ENCODE data around the gene CHCHD6.

The CHCHD6 gene

DNA sequence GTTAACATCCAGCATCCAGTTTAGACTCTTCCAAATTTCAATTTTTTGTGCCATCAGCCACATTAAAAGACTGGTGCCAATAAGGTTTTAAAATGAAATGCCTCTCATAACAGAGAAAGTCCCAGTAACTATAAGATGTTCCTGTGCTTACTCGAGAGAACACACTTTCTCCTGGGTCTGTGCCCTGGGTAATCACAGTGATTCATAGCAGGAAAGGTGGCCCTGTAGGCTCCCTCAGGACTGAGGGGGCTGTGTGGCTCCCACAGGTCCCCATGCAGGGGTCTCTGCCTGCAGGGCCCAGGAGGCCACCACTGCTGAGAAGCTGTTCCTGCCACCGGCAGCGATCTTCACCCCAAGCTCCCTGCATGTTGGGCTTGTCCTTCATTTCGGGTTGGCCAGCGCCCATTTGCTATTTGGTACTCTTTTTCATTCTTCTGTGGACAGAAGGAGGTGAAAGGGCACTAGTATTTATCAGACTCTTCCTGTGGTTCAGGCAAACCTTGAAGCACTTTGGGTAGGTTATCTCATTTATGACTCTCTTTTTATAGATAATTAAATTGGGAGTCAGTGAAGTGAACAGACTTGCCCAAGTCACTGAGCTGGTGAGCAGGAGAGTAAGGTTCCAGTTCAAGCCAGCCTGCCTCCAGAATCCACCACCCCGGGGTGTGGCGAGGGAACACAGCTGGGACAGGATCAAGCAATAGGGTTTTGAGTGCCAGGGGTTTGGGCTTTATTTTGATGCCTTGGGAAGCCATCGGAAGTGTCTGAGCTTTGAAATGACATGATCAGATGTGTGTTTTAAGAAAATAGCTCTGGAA, 234.7 kb downstream of the CHCHD6 start:
- Histone ChIP-seq H3K4me2 (ENCODE audit: low read length) (no peak overlapping the region), H2AFZ (ENCODE audit: low read depth, low read length) (no peak overlapping the region), H3K27ac (ENCODE audit: low read length) (no peak overlapping the region), H3K4me3 (ENCODE audit: low read length) (no peak overlapping the region), H3K27me3 (ENCODE audit: low read depth, low read length) (no peaks in the 10 kb centered on the region), H3K79me2 (ENCODE audit: low read length) (no peaks in the 10 kb centered on the region), H3K9ac (ENCODE audit: low read length) (no peak overlapping the region), H3K36me3 (replicated peaks; ENCODE audit: low read depth, low read length) (no peaks in the 10 kb centered on the region), H3K4me1 (ENCODE audit: low read length) (peaks cover 8% of the 10 kb centered on the region), H4K20me1 (ENCODE audit: insufficient read depth, low read length) (no peaks in the 10 kb centered on the region), H3K9me3 (ENCODE audit: insufficient read depth, low read length) (no peaks in the 10 kb centered on the region)
- TF ChIP-seq, protein P1, sequence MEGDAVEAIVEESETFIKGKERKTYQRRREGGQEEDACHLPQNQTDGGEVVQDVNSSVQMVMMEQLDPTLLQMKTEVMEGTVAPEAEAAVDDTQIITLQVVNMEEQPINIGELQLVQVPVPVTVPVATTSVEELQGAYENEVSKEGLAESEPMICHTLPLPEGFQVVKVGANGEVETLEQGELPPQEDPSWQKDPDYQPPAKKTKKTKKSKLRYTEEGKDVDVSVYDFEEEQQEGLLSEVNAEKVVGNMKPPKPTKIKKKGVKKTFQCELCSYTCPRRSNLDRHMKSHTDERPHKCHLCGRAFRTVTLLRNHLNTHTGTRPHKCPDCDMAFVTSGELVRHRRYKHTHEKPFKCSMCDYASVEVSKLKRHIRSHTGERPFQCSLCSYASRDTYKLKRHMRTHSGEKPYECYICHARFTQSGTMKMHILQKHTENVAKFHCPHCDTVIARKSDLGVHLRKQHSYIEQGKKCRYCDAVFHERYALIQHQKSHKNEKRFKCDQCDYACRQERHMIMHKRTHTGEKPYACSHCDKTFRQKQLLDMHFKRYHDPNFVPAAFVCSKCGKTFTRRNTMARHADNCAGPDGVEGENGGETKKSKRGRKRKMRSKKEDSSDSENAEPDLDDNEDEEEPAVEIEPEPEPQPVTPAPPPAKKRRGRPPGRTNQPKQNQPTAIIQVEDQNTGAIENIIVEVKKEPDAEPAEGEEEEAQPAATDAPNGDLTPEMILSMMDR (IDR thresholded peaks at IDR 0.05; ENCODE audit: low read depth, low read length): no peak
- TF ChIP-seq EZH2phosphoT487 (IDR thresholded peaks at IDR 0.05; ENCODE audit: low read depth): no peak

- no peak overlapping the region for H2AFZ ChIP-seq (ENCODE audit: low read depth, low read length)
- H3K9me3 ChIP-seq (ENCODE audit: insufficient read depth, low read length): no peaks in the 10 kb centered on the region
- no peak overlapping the region for H3K4me3 ChIP-seq (ENCODE audit: low read length)
- peaks cover 14% of the 10 kb centered on the region for H3K4me1 ChIP-seq (ENCODE audit: low read length)
- H3K4me2 ChIP-seq (ENCODE audit: low read length): no peak overlapping the region
- H3K27me3 ChIP-seq (ENCODE audit: low read depth, low read length): no peaks in the 10 kb centered on the region
- no peaks in the 10 kb centered on the region for H3K79me2 ChIP-seq (ENCODE audit: low read length)
- no peak overlapping the region for H3K9ac ChIP-seq (ENCODE audit: low read length)
- no peak overlapping the region for H3K27ac ChIP-seq (ENCODE audit: low read length)
- no peaks in the 10 kb centered on the region for H4K20me1 ChIP-seq (ENCODE audit: insufficient read depth, low read length)
- no peaks in the 10 kb centered on the region for H3K36me3 ChIP-seq (replicated peaks; ENCODE audit: low read depth, low read length)
- TF ChIP-seq EZH2phosphoT487 (IDR thresholded peaks at IDR 0.05; ENCODE audit: low read depth): no peak
- TF ChIP-seq, protein P1 (IDR thresholded peaks at IDR 0.05; ENCODE audit: low read depth, low read length): peak; percentile 50
These were observed 235.3 kb downstream of the CHCHD6 start for GRCh38 chr3:126939338-126939718.

DNA sequence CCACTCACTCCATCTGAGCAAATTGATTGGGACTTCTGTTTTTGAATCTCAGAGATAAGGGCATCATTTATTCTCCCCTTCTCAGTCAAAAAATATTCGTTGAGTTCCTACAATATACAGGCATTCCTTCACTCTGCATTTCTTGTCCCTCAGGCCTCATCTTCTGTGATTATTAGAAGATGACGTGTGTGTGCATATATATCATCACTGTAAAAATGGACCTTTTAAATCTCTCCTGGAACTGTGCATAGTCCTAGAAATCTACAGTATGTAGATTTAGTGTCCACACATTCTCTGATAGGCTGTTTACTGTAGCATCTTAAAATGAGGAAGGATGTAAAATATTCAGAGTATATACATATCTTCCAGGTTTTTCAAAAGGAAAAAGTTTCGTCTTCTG, 235.7 kb downstream of the CHCHD6 start:
- Histone ChIP-seq H3K79me2 (ENCODE audit: low read length) (no peaks in the 10 kb centered on the region), H3K36me3 (replicated peaks; ENCODE audit: low read depth, low read length) (no peaks in the 10 kb centered on the region), H3K27me3 (ENCODE audit: low read depth, low read length) (no peaks in the 10 kb centered on the region), H2AFZ (ENCODE audit: low read depth, low read length) (no peak overlapping the region), H3K4me1 (ENCODE audit: low read length) (peaks cover 18% of the 10 kb centered on the region), H3K4me3 (ENCODE audit: low read length) (no peak overlapping the region), H3K27ac (ENCODE audit: low read length) (no peak overlapping the region), H4K20me1 (ENCODE audit: insufficient read depth, low read length) (no peaks in the 10 kb centered on the region), H3K9ac (ENCODE audit: low read length) (no peak overlapping the region), H3K9me3 (ENCODE audit: insufficient read depth, low read length) (no peaks in the 10 kb centered on the region), H3K4me2 (ENCODE audit: low read length) (no peak overlapping the region)
- TF ChIP-seq, protein P1 (IDR thresholded peaks at IDR 0.05; ENCODE audit: low read depth, low read length): no peak
- no peak for TF ChIP-seq EZH2phosphoT487 (IDR thresholded peaks at IDR 0.05; ENCODE audit: low read depth)

DNA sequence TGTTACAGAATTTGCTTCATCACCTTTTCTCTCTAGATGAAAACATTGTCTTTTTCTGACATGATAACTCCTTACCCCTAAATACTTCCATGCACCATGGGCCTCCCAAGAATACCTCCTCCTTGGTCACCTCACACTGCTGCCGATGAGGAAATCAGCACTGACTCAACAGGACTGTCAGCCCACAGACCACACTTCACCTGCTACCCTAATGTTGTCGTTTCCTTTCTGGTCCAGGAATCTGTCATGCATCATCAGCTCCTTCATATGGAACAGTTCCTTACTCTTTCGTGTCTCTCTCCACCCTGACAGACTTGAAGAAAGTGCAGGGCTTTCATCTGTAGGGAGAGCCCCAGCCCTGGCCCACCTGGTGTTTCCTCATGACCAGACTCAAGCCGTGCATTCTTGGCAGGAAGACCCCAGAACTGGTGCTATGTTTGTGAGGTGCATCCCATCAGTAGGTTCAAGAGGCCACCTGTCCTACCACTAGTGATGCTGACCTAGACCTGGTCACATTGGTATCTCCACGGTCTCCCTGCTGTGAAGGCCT, 237.8 kb downstream of the CHCHD6 start:
- no peak overlapping the region for H3K4me3 ChIP-seq (ENCODE audit: low read length)
- H3K27ac ChIP-seq (ENCODE audit: low read length): no peak overlapping the region
- H3K4me2 ChIP-seq (ENCODE audit: low read length): no peak overlapping the region
- no peak overlapping the region for H2AFZ ChIP-seq (ENCODE audit: low read depth, low read length)
- no peaks in the 10 kb centered on the region for H3K36me3 ChIP-seq (replicated peaks; ENCODE audit: low read depth, low read length)
- H3K9me3 ChIP-seq (ENCODE audit: insufficient read depth, low read length): no peaks in the 10 kb centered on the region
- H3K4me1 ChIP-seq (ENCODE audit: low read length): peaks cover 20% of the 10 kb centered on the region
- H3K9ac ChIP-seq (ENCODE audit: low read length): no peak overlapping the region
- no peaks in the 10 kb centered on the region for H4K20me1 ChIP-seq (ENCODE audit: insufficient read depth, low read length)
- H3K27me3 ChIP-seq (ENCODE audit: low read depth, low read length): no peaks in the 10 kb centered on the region
- H3K79me2 ChIP-seq (ENCODE audit: low read length): no peaks in the 10 kb centered on the region
- no peak for TF ChIP-seq EZH2phosphoT487 (IDR thresholded peaks at IDR 0.05; ENCODE audit: low read depth)
- TF ChIP-seq, protein P1 (IDR thresholded peaks at IDR 0.05; ENCODE audit: low read depth, low read length): no peak
